ENCODE measurements around the gene CRK. TPM values are rescaled to one million over a fixed set of nuclear protein-coding genes. Genes with fewer than 3 reads are reported as not detected.
A peak's percentile ranks its signal among the peaks of the same experiment; 100 is the strongest.

CRK gene
- total and polyA plus RNA-seq, 10 of the 15 experiments (the other 5 are each of a cell fraction or from before 2014, with no cell fraction given) = 11.1 to 23.8 (median 20.5) TPM

DNA sequence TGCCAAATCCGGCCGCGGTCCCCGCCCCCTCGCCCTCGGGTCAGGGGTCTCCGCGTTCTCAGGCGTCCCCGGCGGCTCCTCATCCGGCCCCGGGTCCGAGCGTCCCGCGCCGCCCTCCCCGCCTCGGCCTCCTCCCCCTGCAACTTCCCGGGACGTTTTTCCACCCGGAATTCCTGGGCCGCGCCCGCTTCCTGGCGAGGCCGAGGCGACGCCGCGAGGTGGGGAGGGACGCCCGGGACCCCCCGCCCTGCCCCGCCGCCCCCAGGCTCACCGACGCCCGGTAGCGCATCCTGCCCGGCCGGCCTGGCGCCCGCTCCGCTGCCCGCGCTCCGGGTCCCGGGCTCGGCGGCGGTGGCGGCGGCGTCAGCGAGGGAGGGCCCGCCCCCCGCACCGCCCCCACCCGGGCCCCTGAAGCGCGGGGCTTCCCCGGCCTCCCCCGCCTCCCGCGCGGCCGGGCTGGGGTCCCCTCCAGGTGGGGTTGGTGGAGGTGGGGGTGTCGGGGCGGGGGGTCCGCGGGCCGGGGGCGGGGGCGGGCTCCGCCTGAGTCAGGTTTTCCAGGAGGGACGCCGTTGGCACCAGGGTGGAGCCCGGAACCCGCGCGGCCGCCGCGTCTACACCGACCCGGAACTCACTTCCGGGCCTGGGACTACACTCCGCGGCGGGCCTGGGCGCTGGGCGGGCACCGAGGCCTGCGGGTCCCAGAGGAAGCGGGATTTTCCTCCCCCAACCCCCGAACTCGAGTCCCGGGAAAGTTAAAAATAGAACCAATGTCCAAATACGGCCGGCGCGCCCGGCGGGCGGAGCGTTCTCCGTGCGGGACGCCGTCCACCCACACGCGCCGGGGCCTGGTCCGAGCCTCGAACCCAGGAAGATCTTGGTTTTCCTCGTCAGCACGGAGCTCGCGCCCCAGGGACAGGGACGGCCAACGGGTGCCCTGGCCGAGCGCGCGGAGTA is 29.7 kb upstream of the CRK start (continued):
- peak; percentile 58 to 67 for TF ChIP-seq IKZF2 (IDR thresholded peaks at IDR 0.05)
- no peak for TF ChIP-seq ZNF384 (IDR thresholded peaks at IDR 0.05; ENCODE audit: borderline replicate concordance, low read depth, low read length)
- TF ChIP-seq, protein P1, sequence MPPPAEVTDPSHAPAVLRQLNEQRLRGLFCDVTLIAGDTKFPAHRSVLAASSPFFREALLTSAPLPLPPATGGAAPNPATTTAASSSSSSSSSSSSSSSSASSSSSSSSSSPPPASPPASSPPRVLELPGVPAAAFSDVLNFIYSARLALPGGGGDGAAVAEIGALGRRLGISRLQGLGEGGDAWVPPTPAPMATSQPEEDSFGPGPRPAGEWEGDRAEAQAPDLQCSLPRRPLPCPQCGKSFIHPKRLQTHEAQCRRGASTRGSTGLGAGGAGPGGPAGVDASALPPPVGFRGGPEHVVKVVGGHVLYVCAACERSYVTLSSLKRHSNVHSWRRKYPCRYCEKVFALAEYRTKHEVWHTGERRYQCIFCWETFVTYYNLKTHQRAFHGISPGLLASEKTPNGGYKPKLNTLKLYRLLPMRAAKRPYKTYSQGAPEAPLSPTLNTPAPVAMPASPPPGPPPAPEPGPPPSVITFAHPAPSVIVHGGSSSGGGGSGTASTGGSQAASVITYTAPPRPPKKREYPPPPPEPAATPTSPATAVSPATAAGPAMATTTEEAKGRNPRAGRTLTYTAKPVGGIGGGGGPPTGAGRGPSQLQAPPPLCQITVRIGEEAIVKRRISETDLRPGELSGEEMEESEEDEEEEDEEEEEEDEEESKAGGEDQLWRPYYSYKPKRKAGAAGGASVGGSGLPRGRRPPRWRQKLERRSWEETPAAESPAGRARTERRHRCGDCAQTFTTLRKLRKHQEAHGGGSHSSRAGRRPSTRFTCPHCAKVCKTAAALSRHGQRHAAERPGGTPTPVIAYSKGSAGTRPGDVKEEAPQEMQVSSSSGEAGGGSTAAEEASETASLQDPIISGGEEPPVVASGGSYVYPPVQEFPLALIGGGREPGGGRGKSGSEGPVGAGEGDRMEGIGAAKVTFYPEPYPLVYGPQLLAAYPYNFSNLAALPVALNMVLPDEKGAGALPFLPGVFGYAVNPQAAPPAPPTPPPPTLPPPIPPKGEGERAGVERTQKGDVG (CRISPR knock-in tag; IDR thresholded peaks at IDR 0.05) = no peak
- TF ChIP-seq SIX5 (IDR thresholded peaks at IDR 0.05; ENCODE audit: low read depth, low read length, severe bottlenecking) = no peak
- 0 out of 2 replicates have a peak, but pooled peaks have one; percentile 17 for TF ChIP-seq ZNF217 (IDR thresholded peaks at IDR 0.05)
- TF ChIP-seq TBL1XR1 (IDR thresholded peaks at IDR 0.05; ENCODE audit: low read depth, low read length) = no peak
- TF ChIP-seq, protein P2, sequence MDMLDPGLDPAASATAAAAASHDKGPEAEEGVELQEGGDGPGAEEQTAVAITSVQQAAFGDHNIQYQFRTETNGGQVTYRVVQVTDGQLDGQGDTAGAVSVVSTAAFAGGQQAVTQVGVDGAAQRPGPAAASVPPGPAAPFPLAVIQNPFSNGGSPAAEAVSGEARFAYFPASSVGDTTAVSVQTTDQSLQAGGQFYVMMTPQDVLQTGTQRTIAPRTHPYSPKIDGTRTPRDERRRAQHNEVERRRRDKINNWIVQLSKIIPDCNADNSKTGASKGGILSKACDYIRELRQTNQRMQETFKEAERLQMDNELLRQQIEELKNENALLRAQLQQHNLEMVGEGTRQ (IDR thresholded peaks at IDR 0.05; ENCODE audit: borderline replicate concordance, low read depth, low read length) = no peak
- no peak for TF ChIP-seq EZH2 (IDR thresholded peaks at IDR 0.05; ENCODE audit: borderline replicate concordance, control insufficient read depth, low read depth, low read length)
- TF ChIP-seq, protein P3, sequence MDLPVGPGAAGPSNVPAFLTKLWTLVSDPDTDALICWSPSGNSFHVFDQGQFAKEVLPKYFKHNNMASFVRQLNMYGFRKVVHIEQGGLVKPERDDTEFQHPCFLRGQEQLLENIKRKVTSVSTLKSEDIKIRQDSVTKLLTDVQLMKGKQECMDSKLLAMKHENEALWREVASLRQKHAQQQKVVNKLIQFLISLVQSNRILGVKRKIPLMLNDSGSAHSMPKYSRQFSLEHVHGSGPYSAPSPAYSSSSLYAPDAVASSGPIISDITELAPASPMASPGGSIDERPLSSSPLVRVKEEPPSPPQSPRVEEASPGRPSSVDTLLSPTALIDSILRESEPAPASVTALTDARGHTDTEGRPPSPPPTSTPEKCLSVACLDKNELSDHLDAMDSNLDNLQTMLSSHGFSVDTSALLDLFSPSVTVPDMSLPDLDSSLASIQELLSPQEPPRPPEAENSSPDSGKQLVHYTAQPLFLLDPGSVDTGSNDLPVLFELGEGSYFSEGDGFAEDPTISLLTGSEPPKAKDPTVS (IDR thresholded peaks at IDR 0.05; ENCODE audit: low read depth, low read length) = no peak
- TF ChIP-seq CBFB (IDR thresholded peaks at IDR 0.05; ENCODE audit: low read depth) = no peak
- no peak for TF ChIP-seq BRCA1 (IDR thresholded peaks at IDR 0.05; ENCODE audit: low read depth, low read length)
- no peak for TF ChIP-seq HDGF (IDR thresholded peaks at IDR 0.05)
- no peak for TF ChIP-seq IRF4 (IDR thresholded peaks at IDR 0.05; ENCODE audit: low read depth, low read length)
- TF ChIP-seq WRNIP1 (IDR thresholded peaks at IDR 0.05; ENCODE audit: borderline replicate concordance, low read depth, low read length) = no peak
- TF ChIP-seq CEBPB (IDR thresholded peaks at IDR 0.05; ENCODE audit: borderline replicate concordance in 1 of 2, low read depth in 2 of 2, low read length in 2 of 2) = no peak
- TF ChIP-seq GATAD2B (conservative IDR thresholded peaks at IDR 0.05; ENCODE audit: low read depth) = peak; percentile 73
- 0 out of 2 replicates have a peak, but pooled peaks have one; percentile 30 for TF ChIP-seq POLR2AphosphoS5 (IDR thresholded peaks at IDR 0.05; ENCODE audit: low read length)
- no peak for TF ChIP-seq NFIC (IDR thresholded peaks at IDR 0.05; ENCODE audit: low read depth, low read length)
- peak; percentile 86 for TF ChIP-seq IKZF1 (conservative IDR thresholded peaks at IDR 0.05)
- TF ChIP-seq ZNF24 (IDR thresholded peaks at IDR 0.05) = no peak
- TF ChIP-seq ASH2L (IDR thresholded peaks at IDR 0.05; ENCODE audit: borderline replicate concordance, low read depth) = no peak
- TF ChIP-seq SMAD1 (IDR thresholded peaks at IDR 0.05; ENCODE audit: low read depth, partially characterized antibody) = no peak
- no peak for TF ChIP-seq CHD4 (IDR thresholded peaks at IDR 0.05)
- no peak for TF ChIP-seq ZNF622 (IDR thresholded peaks at IDR 0.05)
- no peak for TF ChIP-seq PML (IDR thresholded peaks at IDR 0.05; ENCODE audit: low read length)
